ENCODE results near the gene MAN1B1. TPM values are rescaled to one million over a fixed set of nuclear protein-coding genes. Genes with fewer than 3 reads are reported as not detected.
A peak's percentile ranks its signal among the peaks of the same experiment; 100 is the strongest.

Gene MAN1B1
- total and polyA plus RNA-seq, 2 of the 8 experiments (the other 6 are each of a cell fraction or from before 2014, with no cell fraction given): 33.7 to 36.3 TPM

DNA sequence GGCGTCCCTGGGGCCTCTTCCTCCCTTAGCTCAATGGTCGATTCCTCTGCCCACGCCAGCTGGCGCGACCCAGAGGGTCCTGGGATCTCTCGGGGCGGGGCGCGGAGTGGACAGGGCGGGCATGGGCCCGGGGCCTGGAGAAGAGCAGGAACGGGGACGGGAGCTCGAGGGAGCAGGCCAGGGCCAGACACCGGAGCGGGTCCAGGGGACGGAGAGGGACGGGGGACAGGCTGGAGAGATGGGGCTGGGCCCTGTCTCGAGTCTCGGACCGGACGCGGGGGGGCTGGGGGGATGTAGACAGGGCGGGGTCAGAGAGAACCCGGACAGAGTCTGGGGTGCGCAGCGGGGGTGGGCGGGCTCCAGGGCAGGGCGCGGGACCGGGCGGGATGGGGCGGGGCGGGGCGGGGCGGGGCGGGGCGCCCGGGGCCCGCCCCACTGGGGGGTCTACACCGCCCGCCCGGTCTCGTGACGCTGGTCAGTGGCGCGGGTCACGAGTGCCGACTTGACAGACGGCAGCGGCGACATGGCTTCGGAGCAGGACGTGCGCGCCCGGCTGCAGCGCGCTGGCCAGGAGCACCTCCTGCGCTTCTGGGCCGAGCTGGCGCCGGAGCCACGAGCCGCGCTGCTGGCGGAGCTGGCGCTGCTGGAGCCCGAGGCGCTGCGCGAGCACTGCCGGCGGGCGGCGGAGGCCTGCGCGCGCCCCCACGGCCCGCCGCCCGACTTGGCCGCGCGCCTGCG, 9.6 kb upstream of the MAN1B1 start, which contains the start of gene UAP1L1:
TSS of gene UAP1L1 (plus strand) at position 508 of the 738 bp plus-strand sequence. CDS start at position 524, 16 bp downstream.
- Histone ChIP-seq H3K4ac (replicated peaks; ENCODE audit: insufficient read length, low read depth, low read length) (peak within 1 kb of the TSS; percentile 91), H2BK120ac (replicated peaks; ENCODE audit: low read depth, low read length) (no peak within 1 kb of the TSS), H4K91ac (replicated peaks; ENCODE audit: insufficient read length, low read length) (no peak within 1 kb of the TSS), H3K27ac (ENCODE audit: low read depth, low read length) (no peak within 1 kb of the TSS), H3K4me2 (ENCODE audit: insufficient read depth in 1 of 2, low read depth in 2 of 2, low read length in 2 of 2) (peak within 1 kb of the TSS; percentile 97 to 99), H3K27me3 (replicated peaks in 1 of 4; ENCODE audit: control insufficient read depth in 3 of 4, extremely low read depth in 1 of 4, insufficient read depth in 3 of 4, low read length in 3 of 4) (peaks cover 20 to 50% (median 34%) of the 10 kb centered on the region in 4 experiments), H2AK5ac (ENCODE audit: low read depth, low read length) (no peak within 1 kb of the TSS), H3K9me3 (ENCODE audit: insufficient read depth in 2 of 2, low read depth in 1 of 2, low read length in 1 of 2) (no peaks in the 10 kb centered on the region), H2BK15ac (ENCODE audit: low read length) (peak within 1 kb of the TSS; percentile 72; the same call in 1 of the 2 replicates), H3K23me2 (ENCODE audit: low read depth, low read length) (peaks cover 13% of the 10 kb centered on the region; the same call in 1 of the 2 replicates), H3K9ac (replicated peaks in 1 of 4; ENCODE audit: extremely low read depth in 1 of 4, low read depth in 3 of 4, low read length in 3 of 4) (no peak within 1 kb of the TSS), H4K5ac (ENCODE audit: insufficient read length, low read depth, low read length) (no peak within 1 kb of the TSS), H2BK5ac (ENCODE audit: low read depth, low read length) (no peak within 1 kb of the TSS), H4K20me1 (replicated peaks in 1 of 2; ENCODE audit: control insufficient read depth in 1 of 2, insufficient read depth in 2 of 2, low read length in 2 of 2) (peaks cover 0 to 7% of the 10 kb centered on the region in 2 experiments), H3K18ac (ENCODE audit: extremely low read depth, low read length) (peak within 1 kb of the TSS; percentile 48), H2AFZ (ENCODE audit: low read length) (no peak within 1 kb of the TSS; the same call in 1 of the 2 replicates), H3K79me1 (ENCODE audit: low read depth, low read length) (no peaks in the 10 kb centered on the region), H3K56ac (replicated peaks; ENCODE audit: insufficient read length, low read depth, low read length) (no peak within 1 kb of the TSS), H3K4me1 (replicated peaks in 1 of 4; ENCODE audit: control insufficient read depth in 3 of 4, insufficient read depth in 4 of 4, low read length in 3 of 4) (peaks cover 0 to 20% (median 12%) of the 10 kb centered on the region in 4 experiments; a peak in 6 of 7 replicates), H2BK20ac (ENCODE audit: low read length) (no peak within 1 kb of the TSS), H4K8ac (ENCODE audit: extremely low read depth, insufficient read depth, low read length) (peak within 1 kb of the TSS; percentile 11; the same call in 1 of the 2 replicates), H2BK12ac (ENCODE audit: low read depth, low read length) (no peak within 1 kb of the TSS), H3K14ac (ENCODE audit: insufficient read length) (no peak within 1 kb of the TSS), H3K23ac (ENCODE audit: insufficient read length) (no peak within 1 kb of the TSS), H3K36me3 (ENCODE audit: control insufficient read depth in 2 of 4, insufficient read depth in 4 of 4, low read length in 3 of 4) (no peaks in the 10 kb centered on the region; a peak in 1 of 8 replicates), H3K4me3 (ENCODE audit: extremely low read depth in 1 of 4, insufficient read depth in 2 of 4, low read depth in 3 of 4, low read length in 4 of 4) (peak within 1 kb of the TSS; percentile 33 to 57 (median 42)), H3K79me2 (ENCODE audit: control insufficient read depth in 1 of 2, insufficient read depth in 2 of 2, low read length in 2 of 2) (no peaks in the 10 kb centered on the region)
- FAIRE-seq: no peak
- WGBS, 2 experiments (ENCODE audit: extremely low coverage in 1 of 2, insufficient coverage in 1 of 2, insufficient read length in 1 of 2, insufficient replicate concordance in 2 of 2, low coverage in 1 of 2, low lambda C conversion rate in 2 of 2, missing lambda C conversion rate in 1 of 2): 6% methylated on average over 49 of the region's 87 CpGs; no CpG with 5 or more reads in 1 of the 2 experiments
- POLR2A ChIA-PET (ENCODE audit: partially characterized antibody): interaction anchor here (0.9 to 1.4 kb wide), 7 partner anchors 8 to 184 kb away, joined by 3 to 7 read pairs (median 4); partner anchors contain the start of genes MAN1B1 and SSNA1
- peak in 1 of 2 experiments; percentile 78 for DNase-seq (ENCODE audit: low read depth in 1 of 2, low spot score in 2 of 2)
- CTCF ChIA-PET (ENCODE audit: partially characterized antibody): interaction anchor here (1.3 to 4.6 kb wide), 5 partner anchors 9 to 48 kb away, joined by 4 to 27 read pairs (median 19); partner anchors contain the start of genes ABCA2 and NPDC1
- TF ChIP-seq FOSL1 (IDR thresholded peaks at IDR 0.05; ENCODE audit: insufficient read depth, low read depth, low read length) (no peak), KDM1A (IDR thresholded peaks at IDR 0.05; ENCODE audit: borderline replicate concordance, low read length) (no peak), CBX5 (IDR thresholded peaks at IDR 0.05; ENCODE audit: low read depth, low read length) (no peak), SIX5 (IDR thresholded peaks at IDR 0.05; ENCODE audit: low read depth, low read length) (no peak), BACH1 (IDR thresholded peaks at IDR 0.05; ENCODE audit: low read length) (no peak), E2F6 (IDR thresholded peaks at IDR 0.05) (no peak), ZNF274 (IDR thresholded peaks at IDR 0.05; ENCODE audit: borderline replicate concordance, extremely low read depth, low read length) (no peak), KDM4A (IDR thresholded peaks at IDR 0.05; ENCODE audit: low read depth, low read length, severe bottlenecking) (peak; percentile 38), TAF1 (IDR thresholded peaks at IDR 0.05; ENCODE audit: low read depth, low read length) (no peak), EGR1 (IDR thresholded peaks at IDR 0.05; ENCODE audit: borderline replicate concordance, low read depth, low read length) (no peak)
- TF ChIP-seq, protein P1, sequence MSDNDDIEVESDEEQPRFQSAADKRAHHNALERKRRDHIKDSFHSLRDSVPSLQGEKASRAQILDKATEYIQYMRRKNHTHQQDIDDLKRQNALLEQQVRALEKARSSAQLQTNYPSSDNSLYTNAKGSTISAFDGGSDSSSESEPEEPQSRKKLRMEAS (IDR thresholded peaks at IDR 0.05): peak; percentile 12; the same call in 1 of the 2 replicates
